ENCODE results near the gene ZNF765. TPM values are rescaled to one million over a fixed set of nuclear protein-coding genes. Genes with fewer than 3 reads are reported as not detected.

ZNF765 gene
- total and polyA plus RNA-seq, 9 of the 15 experiments (the other 6 are each of a cell fraction or from before 2014, with no cell fraction given): 5.4 to 17.5 (median 9.6) TPM

GRCh38 chr19:53422551-53422950 is 27.6 kb downstream of the ZNF765 start:
- Histone ChIP-seq H3K4me3 (no peak overlapping the region), H3K4me2 (ENCODE audit: insufficient read depth, low read length) (no peak overlapping the region), H3K4me1 (replicated peaks in 1 of 2; ENCODE audit: control insufficient read depth in 2 of 2, insufficient read depth in 2 of 2, low read length in 2 of 2) (no peaks in the 10 kb centered on the region; a peak in 1 of 5 replicates), H3K79me2 (ENCODE audit: control insufficient read depth, insufficient read depth, low read length) (no peaks in the 10 kb centered on the region), H3K27me3 (ENCODE audit: control insufficient read depth in 2 of 2, insufficient read depth in 2 of 2, low read length in 2 of 2) (no peaks in the 10 kb centered on the region), H3K9ac (ENCODE audit: insufficient read depth in 1 of 2, low read depth in 2 of 2, low read length in 2 of 2) (no peak overlapping the region), H3K9me3 (replicated peaks; ENCODE audit: control insufficient read depth, insufficient read depth, low read depth, low read length) (no peaks in the 10 kb centered on the region), H2AFZ (ENCODE audit: low read depth, low read length) (no peak overlapping the region), H3K27ac (ENCODE audit: extremely low read depth, low read depth, low read length) (no peak overlapping the region), H3K9me1 (ENCODE audit: control insufficient read depth, insufficient read depth, low read length) (no peaks in the 10 kb centered on the region), H3K36me3 (ENCODE audit: control insufficient read depth, insufficient read depth, low read length) (no peaks in the 10 kb centered on the region), H4K20me1 (replicated peaks; ENCODE audit: control insufficient read depth, insufficient read depth, low read length) (no peaks in the 10 kb centered on the region)
- 44% methylated on average over 5 of the region's 5 CpGs for WGBS (ENCODE audit: insufficient coverage, low coverage, missing lambda C conversion rate)
- in situ Hi-C loops (cut with MboI) (loop anchor here (5.0 kb wide), 1 partner anchor 80 kb away; no protein-coding TSS in a partner anchor), intact Hi-C loops (cut with micrococcal nuclease) (loop anchor here (5.0 kb wide), 1 partner anchor 325 kb away; no protein-coding TSS in a partner anchor)
- BruUV-seq (replicated peaks): no TSS peak
- DNase-seq (ENCODE audit: extremely low read depth in 1 of 4, low spot score in 3 of 4) (no peak), FAIRE-seq (no peak), ATAC-seq (no peak)
- CTCF ChIA-PET (ENCODE audit: low intra/inter-chr PET ratio): no interaction called here
- POLR2A ChIA-PET: no interaction called here
- TF ChIP-seq ZBTB5 (IDR thresholded peaks at IDR 0.05): no peak
- TF ChIP-seq POLR2AphosphoS5 (IDR thresholded peaks at IDR 0.05; ENCODE audit: control insufficient read depth, insufficient read depth, low read depth, low read length): no peak
- TF ChIP-seq MTA2 (IDR thresholded peaks at IDR 0.05; ENCODE audit: low read depth): no peak
- TF ChIP-seq GTF2E2 (tag; IDR thresholded peaks at IDR 0.05): no peak
- no peak for TF ChIP-seq CCAR2 (IDR thresholded peaks at IDR 0.05; ENCODE audit: low read depth, low read length)
- TF ChIP-seq EGR1 (conservative IDR thresholded peaks at IDR 0.05): no peak
- TF ChIP-seq CHD4 (IDR thresholded peaks at IDR 0.05; ENCODE audit: insufficient read depth, insufficient replicate concordance, low read depth, low read length, poor library complexity, severe bottlenecking): no peak
- no peak for TF ChIP-seq AFF4 (CRISPR knock-in tag; IDR thresholded peaks at IDR 0.05)
